Measurements from ENCODE around the gene SQSTM1. TPM values are rescaled to one million over a fixed set of nuclear protein-coding genes. Genes with fewer than 3 reads are reported as not detected.

The SQSTM1 gene
- total RNA-seq = 100 to 1,000 TPM; 158 to 179 TPM
- polyA plus RNA-seq = 212 TPM

GRCh38 chr5:179820483-179821297 is at the start of gene SQSTM1:
Gene SQSTM1 (plus strand): TSS chr5:179820905. CDS start chr5:179820937, 32 bp downstream.
- peaks cover 0 to 8% of the 10 kb centered on the region in 2 donors for H3K27me3 Mint-ChIP-seq
- H3K4me1 Mint-ChIP-seq = peaks cover 42 to 70% (median 44%) of the 10 kb centered on the region in 3 donors
- DNase-seq = peak; percentile 72 to 86 (median 79)
- Histone ChIP-seq H3K36me3 (ENCODE audit: insufficient read depth, low read length) (peaks cover 19% of the 10 kb centered on the region), H3K9me3 (ENCODE audit: low read length) (no peaks in the 10 kb centered on the region), H3K4me1 (ENCODE audit: insufficient read depth, low read length) (peaks cover 36% of the 10 kb centered on the region), H3K27ac (ENCODE audit: low read depth, low read length) (peak within 1 kb of the TSS; percentile 96), H3K27me3 (ENCODE audit: insufficient read depth, low read length, poor library complexity, severe bottlenecking) (no peaks in the 10 kb centered on the region), H3K4me3 (ENCODE audit: low read length) (peak within 1 kb of the TSS; percentile 83)
- H3K9me3 Mint-ChIP-seq = peaks cover 0 to 4% (median 0%) of the 10 kb centered on the region in 5 donors
- peak within 1 kb of the TSS; percentile 94 to 99 (median 98) for H3K4me3 Mint-ChIP-seq
- peak within 1 kb of the TSS; percentile 93 to 100 (median 98) for H3K27ac Mint-ChIP-seq
- H3K36me3 Mint-ChIP-seq = peaks cover 4 to 44% (median 5%) of the 10 kb centered on the region in 3 donors
- ChIA-PET CTCF (interaction anchor here (1.1 to 2.8 kb wide), 3 partner anchors 19 to 88 kb away, joined by 3 to 21 read pairs (median 6); partner anchors contain the start of gene TBC1D9B), POLR2A (interaction anchor here (0.6 to 3.2 kb wide), 9 partner anchors 9 to 199 kb away, joined by 3 to 13 read pairs (median 3); partner anchors contain the start of genes HNRNPH1, LTC4S and MRNIP)

GRCh38 chr5:179771311-179771895 is 49.3 kb upstream of the SQSTM1 start:
- Mint-ChIP-seq H3K4me3 (no peak overlapping the region), H3K27me3 (no peaks in the 10 kb centered on the region), H3K4me1 (peaks cover 0 to 17% (median 4%) of the 10 kb centered on the region in 3 donors), H3K36me3 (peaks cover 4 to 96% (median 25%) of the 10 kb centered on the region in 3 donors), H3K27ac (peak overlapping the region in 1 of 8 donors; percentile 32), H3K9me3 (no peaks in the 10 kb centered on the region)
- no peaks in the 10 kb centered on the region for H3K9me3 ChIP-seq (ENCODE audit: low read length)
- peaks cover 68% of the 10 kb centered on the region for H3K36me3 ChIP-seq (ENCODE audit: insufficient read depth, low read length)
- H3K4me1 ChIP-seq (ENCODE audit: insufficient read depth, low read length) = no peaks in the 10 kb centered on the region
- no peaks in the 10 kb centered on the region for H3K27me3 ChIP-seq (ENCODE audit: insufficient read depth, low read length, poor library complexity, severe bottlenecking)
- no peak overlapping the region for H3K27ac ChIP-seq (ENCODE audit: low read depth, low read length)
- ChIA-PET POLR2A (no interaction called here), CTCF (interaction anchor here (1.9 kb wide), 1 partner anchor 8 kb away, joined by 8 read pairs; no protein-coding TSS in a partner anchor)
- no peak for DNase-seq
- no peak overlapping the region for H3K4me3 ChIP-seq (ENCODE audit: low read length)

GRCh38 chr5:179772351-179772750 is 48.4 kb upstream of the SQSTM1 start:
- Mint-ChIP-seq H3K9me3 (no peaks in the 10 kb centered on the region), H3K27ac (no peak overlapping the region), H3K4me3 (no peak overlapping the region), H3K4me1 (peaks cover 0 to 9% (median 0%) of the 10 kb centered on the region in 3 donors), H3K36me3 (peaks cover 4 to 92% (median 25%) of the 10 kb centered on the region in 3 donors), H3K27me3 (no peaks in the 10 kb centered on the region)
- POLR2A ChIA-PET = no interaction called here
- no peaks in the 10 kb centered on the region for H3K4me1 ChIP-seq (ENCODE audit: insufficient read depth, low read length)
- H3K4me3 ChIP-seq (ENCODE audit: low read length) = no peak overlapping the region
- no peak overlapping the region for H3K27ac ChIP-seq (ENCODE audit: low read depth, low read length)
- peaks cover 60% of the 10 kb centered on the region for H3K36me3 ChIP-seq (ENCODE audit: insufficient read depth, low read length)
- CTCF ChIA-PET = interaction anchor here (1.9 kb wide), 1 partner anchor 9 kb away, joined by 8 read pairs; no protein-coding TSS in a partner anchor
- H3K9me3 ChIP-seq (ENCODE audit: low read length) = no peaks in the 10 kb centered on the region
- H3K27me3 ChIP-seq (ENCODE audit: insufficient read depth, low read length, poor library complexity, severe bottlenecking) = no peaks in the 10 kb centered on the region
- no peak for DNase-seq

GRCh38 chr5:179773686-179774040 is 47.0 kb upstream of the SQSTM1 start:
- Mint-ChIP-seq H3K9me3 (no peaks in the 10 kb centered on the region), H3K4me1 (no peaks in the 10 kb centered on the region), H3K27ac (no peak overlapping the region), H3K27me3 (peaks cover 0 to 1% of the 10 kb centered on the region in 2 donors), H3K36me3 (peaks cover 4 to 94% (median 30%) of the 10 kb centered on the region in 3 donors), H3K4me3 (no peak overlapping the region)
- no peak overlapping the region for H3K27ac ChIP-seq (ENCODE audit: low read depth, low read length)
- no peak overlapping the region for H3K4me3 ChIP-seq (ENCODE audit: low read length)
- H3K9me3 ChIP-seq (ENCODE audit: low read length) = no peaks in the 10 kb centered on the region
- ChIA-PET CTCF (interaction anchor here (0.6 kb wide), 1 partner anchor 11 kb away, joined by 4 read pairs; no protein-coding TSS in a partner anchor), POLR2A (no interaction called here)
- DNase-seq = no peak
- H3K4me1 ChIP-seq (ENCODE audit: insufficient read depth, low read length) = no peaks in the 10 kb centered on the region
- no peaks in the 10 kb centered on the region for H3K27me3 ChIP-seq (ENCODE audit: insufficient read depth, low read length, poor library complexity, severe bottlenecking)
- H3K36me3 ChIP-seq (ENCODE audit: insufficient read depth, low read length) = peaks cover 56% of the 10 kb centered on the region

GRCh38 chr5:179774442-179774841 is 46.3 kb upstream of the SQSTM1 start:
- CTCF ChIA-PET = no interaction called here
- H3K36me3 ChIP-seq (ENCODE audit: insufficient read depth, low read length) = peaks cover 48% of the 10 kb centered on the region
- H3K4me1 Mint-ChIP-seq = no peaks in the 10 kb centered on the region

GRCh38 chr5:179776411-179776938 is 44.2 kb upstream of the SQSTM1 start:
- Mint-ChIP-seq H3K36me3 (peaks cover 4 to 90% (median 23%) of the 10 kb centered on the region in 3 donors), H3K4me1 (no peaks in the 10 kb centered on the region), H3K9me3 (no peaks in the 10 kb centered on the region), H3K27ac (no peak overlapping the region), H3K4me3 (no peak overlapping the region), H3K27me3 (peaks cover 0 to 1% of the 10 kb centered on the region in 2 donors)
- Histone ChIP-seq H3K4me1 (ENCODE audit: insufficient read depth, low read length) (no peaks in the 10 kb centered on the region), H3K4me3 (ENCODE audit: low read length) (no peak overlapping the region), H3K36me3 (ENCODE audit: insufficient read depth, low read length) (peaks cover 30% of the 10 kb centered on the region), H3K9me3 (ENCODE audit: low read length) (no peaks in the 10 kb centered on the region), H3K27me3 (ENCODE audit: insufficient read depth, low read length, poor library complexity, severe bottlenecking) (no peaks in the 10 kb centered on the region), H3K27ac (ENCODE audit: low read depth, low read length) (no peak overlapping the region)
- DNase-seq = no peak
- POLR2A ChIA-PET = no interaction called here
- CTCF ChIA-PET = interaction anchor here (1.1 to 2.5 kb wide), 5 partner anchors 10 to 34 kb away, joined by 3 to 14 read pairs (median 4); no protein-coding TSS in a partner anchor

More at GRCh38 chr5:179774442-179774841, 46.3 kb upstream of the SQSTM1 start:
- Mint-ChIP-seq H3K27ac (peak overlapping the region in 2 of 8 donors; percentile 36 to 69), H3K27me3 (peaks cover 0 to 1% of the 10 kb centered on the region in 2 donors), H3K9me3 (no peaks in the 10 kb centered on the region), H3K36me3 (peaks cover 4 to 91% (median 26%) of the 10 kb centered on the region in 3 donors), H3K4me3 (no peak overlapping the region)
- H3K4me1 ChIP-seq (ENCODE audit: insufficient read depth, low read length) = no peaks in the 10 kb centered on the region
- no peak overlapping the region for H3K27ac ChIP-seq (ENCODE audit: low read depth, low read length)
- H3K4me3 ChIP-seq (ENCODE audit: low read length) = no peak overlapping the region
- no peak for DNase-seq
- POLR2A ChIA-PET = no interaction called here
- no peaks in the 10 kb centered on the region for H3K27me3 ChIP-seq (ENCODE audit: insufficient read depth, low read length, poor library complexity, severe bottlenecking)
- H3K9me3 ChIP-seq (ENCODE audit: low read length) = no peaks in the 10 kb centered on the region

GRCh38 chr5:179777456-179777855 is 43.2 kb upstream of the SQSTM1 start:
- Mint-ChIP-seq H3K27ac (no peak overlapping the region), H3K36me3 (peaks cover 4 to 81% (median 20%) of the 10 kb centered on the region in 3 donors)
- POLR2A ChIA-PET = no interaction called here

More at GRCh38 chr5:179777456-179777855, 43.2 kb upstream of the SQSTM1 start:
- no peak for DNase-seq
- Histone ChIP-seq H3K4me3 (ENCODE audit: low read length) (no peak overlapping the region), H3K9me3 (ENCODE audit: low read length) (no peaks in the 10 kb centered on the region), H3K36me3 (ENCODE audit: insufficient read depth, low read length) (peaks cover 22% of the 10 kb centered on the region), H3K27ac (ENCODE audit: low read depth, low read length) (no peak overlapping the region), H3K4me1 (ENCODE audit: insufficient read depth, low read length) (no peaks in the 10 kb centered on the region), H3K27me3 (ENCODE audit: insufficient read depth, low read length, poor library complexity, severe bottlenecking) (no peaks in the 10 kb centered on the region)
- peaks cover 0 to 1% of the 10 kb centered on the region in 2 donors for H3K27me3 Mint-ChIP-seq
- no peaks in the 10 kb centered on the region for H3K4me1 Mint-ChIP-seq
- CTCF ChIA-PET = interaction anchor here (1.6 to 2.5 kb wide), 3 partner anchors 11 to 19 kb away, joined by 4 to 14 read pairs (median 10); no protein-coding TSS in a partner anchor
- no peak overlapping the region for H3K4me3 Mint-ChIP-seq
- no peaks in the 10 kb centered on the region for H3K9me3 Mint-ChIP-seq

Data from CD8-positive, alpha-beta memory T cell (primary cell).